HEK293 (cell line): ENCODE data around the gene KLF16.
"Not testable (repeated sequence)": the region's sequence is repeated elsewhere in the genome, so short reads cannot be mapped to it uniquely, and the experiment has no call there.

Experiments used
- PRDM1 ChIP-seq: fragments of 450-650 bp; formaldehyde crosslinking; IDR thresholded peaks from 2 replicates; pipeline ENCODE4; 2016; ENCODE audit warnings: missing biosample characterization, missing genetic modification characterization
- ZBTB21 ChIP-seq: fragments of 450-650 bp; formaldehyde crosslinking; IDR thresholded peaks from 2 replicates; pipeline ENCODE4 v1.5.1; 2017; ENCODE audit warnings: missing biosample characterization, missing genetic modification characterization
- ZNF292 ChIP-seq: fragments of 450-650 bp; formaldehyde crosslinking; IDR thresholded peaks from 2 replicates; pipeline ENCODE4 v1.5.1; 2016; ENCODE audit warnings: low read depth, missing biosample characterization, missing genetic modification characterization, borderline replicate concordance
- TF ChIP-seq, protein P1 (sequence below): fragments of 450-650 bp; formaldehyde crosslinking; IDR thresholded peaks from 2 replicates; pipeline ENCODE4 v1.5.1; 2016; ENCODE audit warnings: missing biosample characterization, missing genetic modification characterization
- TF ChIP-seq, protein P2 (sequence below): IDR thresholded peaks from 2 replicates; pipeline ENCODE4 v1.6.1; 2011; ENCODE audit warnings: mild to moderate bottlenecking, low read depth, low read length, borderline replicate concordance

DNA sequence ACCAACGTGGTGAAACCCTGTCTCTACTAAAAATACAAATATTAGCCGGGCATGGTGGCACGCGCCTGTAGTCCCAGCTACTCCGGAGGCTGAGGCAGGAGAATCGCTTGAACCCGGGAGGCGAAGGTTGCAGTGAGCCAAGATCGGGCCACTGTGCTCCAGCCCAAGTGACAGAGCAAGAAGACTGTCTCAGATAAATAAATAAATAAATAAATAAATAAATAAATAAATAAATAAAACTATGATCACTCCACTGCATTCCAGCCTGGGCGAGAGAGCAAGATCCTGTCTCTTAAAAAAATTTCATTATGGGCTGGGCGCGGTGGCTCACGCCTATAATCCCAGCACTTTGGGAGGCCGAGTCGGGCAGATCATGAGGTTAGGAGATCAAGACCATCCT is 23.0 kb upstream of the KLF16 start:
- peak; percentile 63; the same call in 1 of the 2 replicates for TF ChIP-seq ZBTB21 (tag by site-specific recombination)
- peak; percentile 86; the same call in 1 of the 2 replicates for TF ChIP-seq ZNF292 (tag by site-specific recombination)
- not testable (repeated sequence) for TF ChIP-seq PRDM1 (tag by site-specific recombination)
- TF ChIP-seq, protein P1, sequence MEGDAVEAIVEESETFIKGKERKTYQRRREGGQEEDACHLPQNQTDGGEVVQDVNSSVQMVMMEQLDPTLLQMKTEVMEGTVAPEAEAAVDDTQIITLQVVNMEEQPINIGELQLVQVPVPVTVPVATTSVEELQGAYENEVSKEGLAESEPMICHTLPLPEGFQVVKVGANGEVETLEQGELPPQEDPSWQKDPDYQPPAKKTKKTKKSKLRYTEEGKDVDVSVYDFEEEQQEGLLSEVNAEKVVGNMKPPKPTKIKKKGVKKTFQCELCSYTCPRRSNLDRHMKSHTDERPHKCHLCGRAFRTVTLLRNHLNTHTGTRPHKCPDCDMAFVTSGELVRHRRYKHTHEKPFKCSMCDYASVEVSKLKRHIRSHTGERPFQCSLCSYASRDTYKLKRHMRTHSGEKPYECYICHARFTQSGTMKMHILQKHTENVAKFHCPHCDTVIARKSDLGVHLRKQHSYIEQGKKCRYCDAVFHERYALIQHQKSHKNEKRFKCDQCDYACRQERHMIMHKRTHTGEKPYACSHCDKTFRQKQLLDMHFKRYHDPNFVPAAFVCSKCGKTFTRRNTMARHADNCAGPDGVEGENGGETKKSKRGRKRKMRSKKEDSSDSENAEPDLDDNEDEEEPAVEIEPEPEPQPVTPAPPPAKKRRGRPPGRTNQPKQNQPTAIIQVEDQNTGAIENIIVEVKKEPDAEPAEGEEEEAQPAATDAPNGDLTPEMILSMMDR (tag by site-specific recombination) = not testable (repeated sequence)
- TF ChIP-seq, protein P2, sequence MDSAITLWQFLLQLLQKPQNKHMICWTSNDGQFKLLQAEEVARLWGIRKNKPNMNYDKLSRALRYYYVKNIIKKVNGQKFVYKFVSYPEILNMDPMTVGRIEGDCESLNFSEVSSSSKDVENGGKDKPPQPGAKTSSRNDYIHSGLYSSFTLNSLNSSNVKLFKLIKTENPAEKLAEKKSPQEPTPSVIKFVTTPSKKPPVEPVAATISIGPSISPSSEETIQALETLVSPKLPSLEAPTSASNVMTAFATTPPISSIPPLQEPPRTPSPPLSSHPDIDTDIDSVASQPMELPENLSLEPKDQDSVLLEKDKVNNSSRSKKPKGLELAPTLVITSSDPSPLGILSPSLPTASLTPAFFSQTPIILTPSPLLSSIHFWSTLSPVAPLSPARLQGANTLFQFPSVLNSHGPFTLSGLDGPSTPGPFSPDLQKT = not testable (repeated sequence)
